ENCODE results near the gene TEPSIN. TPM values are rescaled to one million over a fixed set of nuclear protein-coding genes. Genes with fewer than 3 reads are reported as not detected.

TEPSIN gene
- total RNA-seq, 1 donor from 2014 or later, result 5.2 TPM

DNA sequence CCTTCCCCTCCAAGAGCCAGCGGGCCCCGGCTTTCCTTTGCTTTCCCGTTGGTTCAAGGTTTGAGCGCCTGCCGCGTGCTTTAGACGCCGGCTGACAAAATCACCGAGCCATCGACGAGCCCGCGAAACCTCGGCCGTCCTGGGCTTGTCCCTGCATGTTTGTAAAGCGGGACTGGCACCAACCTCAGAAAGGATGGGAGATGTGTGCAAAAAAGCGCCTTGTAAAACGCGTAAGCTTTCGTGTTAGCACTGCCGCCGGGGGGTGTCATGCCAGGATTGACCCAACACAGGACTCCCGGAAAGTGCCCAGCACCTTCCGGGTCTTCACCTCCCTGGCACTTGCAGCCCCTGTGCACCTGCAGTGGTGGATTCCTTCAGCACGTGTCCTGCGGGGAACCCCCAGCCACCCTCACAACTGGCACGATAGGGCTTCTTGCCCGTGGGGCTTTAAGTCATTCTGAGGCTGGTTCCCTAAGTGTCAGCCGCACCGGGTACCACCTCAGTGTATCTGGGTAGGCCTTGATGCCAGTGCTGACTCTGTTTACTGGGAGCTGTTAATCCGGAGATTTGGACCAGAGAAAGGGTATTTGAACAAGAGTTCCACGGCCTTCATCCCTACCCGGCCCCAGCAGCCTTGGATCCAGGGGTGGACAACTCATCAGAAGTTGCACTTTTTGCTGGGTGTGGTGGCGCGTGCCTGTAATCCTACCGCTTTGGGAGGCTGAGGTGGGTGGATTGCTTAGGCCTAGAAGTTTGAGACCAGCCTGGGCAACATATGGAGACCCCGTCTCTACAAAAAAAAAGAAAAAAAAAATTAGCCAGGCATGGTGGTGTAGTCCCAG, 1.1 kb upstream of the TEPSIN start:
- Histone ChIP-seq H3K9ac (ENCODE audit: low read depth in 1 of 3, low read length in 3 of 3) (peak overlapping the region; percentile 77 to 93 (median 83)), H3K4me3 (ENCODE audit: low read length in 3 of 3) (peak overlapping the region; percentile 85 to 89 (median 87)), H3K36me3 (ENCODE audit: control insufficient read depth in 3 of 3, insufficient read depth in 3 of 3, low read length in 3 of 3) (peaks cover 5 to 12% (median 10%) of the 10 kb centered on the region in 3 donors), H3K27ac (ENCODE audit: low read depth, low read length) (peak overlapping the region; percentile 65), H3K27me3 (ENCODE audit: control insufficient read depth in 3 of 3, insufficient read depth in 3 of 3, low read length in 3 of 3) (no peaks in the 10 kb centered on the region), H3K9me3 (ENCODE audit: control insufficient read depth in 3 of 3, low read length in 3 of 3) (no peaks in the 10 kb centered on the region), H3K4me1 (ENCODE audit: control insufficient read depth in 3 of 3, insufficient read depth in 3 of 3, low read length in 3 of 3) (peaks cover 21 to 34% (median 28%) of the 10 kb centered on the region in 3 donors)

GRCh38 chr17:81238490-81238814, 403 bp downstream of the TEPSIN start:
- H3K27ac ChIP-seq (ENCODE audit: low read depth, low read length), result no peak overlapping the region

DNA sequence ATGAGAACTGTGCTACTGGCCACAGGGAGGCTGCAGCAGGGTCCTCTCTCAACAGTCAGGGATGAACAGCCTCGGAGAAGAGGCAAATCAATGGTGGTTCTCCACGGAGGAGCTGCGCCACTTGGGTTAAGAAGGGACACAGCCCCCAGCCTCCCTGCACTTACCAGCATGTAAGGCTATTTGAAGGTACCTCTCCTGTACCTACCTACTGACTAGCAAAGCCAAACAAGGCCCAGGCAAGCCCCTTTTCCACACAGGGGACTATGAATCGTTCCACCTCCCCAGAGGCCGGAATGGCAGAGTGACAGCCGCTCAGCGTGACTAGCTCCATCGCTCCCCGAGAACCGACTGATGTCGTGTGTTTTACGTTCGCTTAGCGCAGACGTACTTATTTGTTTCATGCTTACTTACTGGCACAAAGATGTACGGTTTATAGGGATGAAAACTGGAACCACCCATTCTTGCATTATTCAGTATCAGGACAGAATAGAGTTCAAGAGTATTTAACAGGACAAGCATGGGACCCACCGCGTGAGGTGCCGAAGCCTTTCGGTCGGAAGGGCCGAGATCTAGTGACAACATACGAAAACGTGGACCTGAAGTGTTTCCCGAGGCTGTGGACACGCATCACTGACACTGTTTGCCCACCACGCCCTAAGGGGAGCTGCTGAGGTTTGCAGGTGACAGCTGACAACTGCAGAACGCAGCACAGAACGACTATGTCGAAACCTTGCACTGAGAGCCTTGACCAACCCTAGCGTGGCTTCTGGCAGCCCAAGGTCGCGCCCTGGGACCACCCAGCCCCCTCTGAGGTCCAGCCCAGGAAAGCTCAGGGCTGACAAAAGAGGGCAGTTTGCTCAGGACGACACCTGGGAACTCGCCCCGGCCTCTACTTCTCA, 1.0 kb downstream of the TEPSIN start:
- peak overlapping the region; percentile 86 to 95 (median 91) for H3K4me3 ChIP-seq (ENCODE audit: low read length in 3 of 3)
- peaks cover 21 to 34% (median 28%) of the 10 kb centered on the region in 3 donors for H3K4me1 ChIP-seq (ENCODE audit: control insufficient read depth in 3 of 3, insufficient read depth in 3 of 3, low read length in 3 of 3)
- no peak overlapping the region for H3K27ac ChIP-seq (ENCODE audit: low read depth, low read length)
- no peaks in the 10 kb centered on the region for H3K9me3 ChIP-seq (ENCODE audit: control insufficient read depth in 3 of 3, low read length in 3 of 3)
- no peaks in the 10 kb centered on the region for H3K27me3 ChIP-seq (ENCODE audit: control insufficient read depth in 3 of 3, insufficient read depth in 3 of 3, low read length in 3 of 3)
- peak overlapping the region; percentile 85 to 92 (median 86) for H3K9ac ChIP-seq (ENCODE audit: low read depth in 1 of 3, low read length in 3 of 3)
- H3K36me3 ChIP-seq (ENCODE audit: control insufficient read depth in 3 of 3, insufficient read depth in 3 of 3, low read length in 3 of 3), result peaks cover 11 to 12% (median 11%) of the 10 kb centered on the region in 3 donors

More at GRCh38 chr17:81238490-81238814, 403 bp downstream of the TEPSIN start:
- Histone ChIP-seq H3K27me3 (ENCODE audit: control insufficient read depth in 3 of 3, insufficient read depth in 3 of 3, low read length in 3 of 3) (no peaks in the 10 kb centered on the region), H3K4me1 (ENCODE audit: control insufficient read depth in 3 of 3, insufficient read depth in 3 of 3, low read length in 3 of 3) (peaks cover 21 to 34% (median 28%) of the 10 kb centered on the region in 3 donors), H3K4me3 (ENCODE audit: low read length in 3 of 3) (peak overlapping the region; percentile 86 to 95 (median 91)), H3K36me3 (ENCODE audit: control insufficient read depth in 3 of 3, insufficient read depth in 3 of 3, low read length in 3 of 3) (peaks cover 5 to 12% (median 10%) of the 10 kb centered on the region in 3 donors), H3K9ac (ENCODE audit: low read depth in 1 of 3, low read length in 3 of 3) (peak overlapping the region; percentile 85 to 92 (median 86)), H3K9me3 (ENCODE audit: control insufficient read depth in 3 of 3, low read length in 3 of 3) (no peaks in the 10 kb centered on the region)

- Histone ChIP-seq H3K4me3 (ENCODE audit: low read length in 3 of 3) (no peak overlapping the region), H3K27me3 (ENCODE audit: control insufficient read depth in 3 of 3, insufficient read depth in 3 of 3, low read length in 3 of 3) (no peaks in the 10 kb centered on the region), H3K36me3 (ENCODE audit: control insufficient read depth in 3 of 3, insufficient read depth in 3 of 3, low read length in 3 of 3) (peaks cover 11 to 17% (median 11%) of the 10 kb centered on the region in 3 donors), H3K27ac (ENCODE audit: low read depth, low read length) (no peak overlapping the region), H3K9me3 (ENCODE audit: control insufficient read depth in 3 of 3, low read length in 3 of 3) (no peaks in the 10 kb centered on the region), H3K9ac (ENCODE audit: low read depth in 1 of 3, low read length in 3 of 3) (no peak overlapping the region), H3K4me1 (ENCODE audit: control insufficient read depth in 3 of 3, insufficient read depth in 3 of 3, low read length in 3 of 3) (peaks cover 21 to 34% (median 28%) of the 10 kb centered on the region in 3 donors)
These were observed 2.1 kb downstream of the TEPSIN start for GRCh38 chr17:81236784-81237183.

GRCh38 chr17:81235822-81236740, 2.8 kb downstream of the TEPSIN start:
- no peaks in the 10 kb centered on the region for H3K9me3 ChIP-seq (ENCODE audit: control insufficient read depth in 3 of 3, low read length in 3 of 3)
- H3K4me3 ChIP-seq (ENCODE audit: low read length in 3 of 3), result no peak overlapping the region
- H3K9ac ChIP-seq (ENCODE audit: low read depth in 1 of 3, low read length in 3 of 3), result no peak overlapping the region
- peaks cover 21 to 34% (median 28%) of the 10 kb centered on the region in 3 donors for H3K4me1 ChIP-seq (ENCODE audit: control insufficient read depth in 3 of 3, insufficient read depth in 3 of 3, low read length in 3 of 3)
- H3K36me3 ChIP-seq (ENCODE audit: control insufficient read depth in 3 of 3, insufficient read depth in 3 of 3, low read length in 3 of 3), result peaks cover 16 to 19% (median 16%) of the 10 kb centered on the region in 3 donors
- no peaks in the 10 kb centered on the region for H3K27me3 ChIP-seq (ENCODE audit: control insufficient read depth in 3 of 3, insufficient read depth in 3 of 3, low read length in 3 of 3)
- H3K27ac ChIP-seq (ENCODE audit: low read depth, low read length), result no peak overlapping the region

GRCh38 chr17:81234940-81235821, 3.7 kb downstream of the TEPSIN start:
- H3K9ac ChIP-seq (ENCODE audit: low read depth in 1 of 3, low read length in 3 of 3), result no peak overlapping the region
- H3K4me3 ChIP-seq (ENCODE audit: low read length in 3 of 3), result no peak overlapping the region
- no peak overlapping the region for H3K27ac ChIP-seq (ENCODE audit: low read depth, low read length)
- no peaks in the 10 kb centered on the region for H3K27me3 ChIP-seq (ENCODE audit: control insufficient read depth in 3 of 3, insufficient read depth in 3 of 3, low read length in 3 of 3)
- peaks cover 19 to 28% (median 21%) of the 10 kb centered on the region in 3 donors for H3K4me1 ChIP-seq (ENCODE audit: control insufficient read depth in 3 of 3, insufficient read depth in 3 of 3, low read length in 3 of 3)
- no peaks in the 10 kb centered on the region for H3K9me3 ChIP-seq (ENCODE audit: control insufficient read depth in 3 of 3, low read length in 3 of 3)
- peaks cover 22 to 24% (median 23%) of the 10 kb centered on the region in 3 donors for H3K36me3 ChIP-seq (ENCODE audit: control insufficient read depth in 3 of 3, insufficient read depth in 3 of 3, low read length in 3 of 3)

DNA sequence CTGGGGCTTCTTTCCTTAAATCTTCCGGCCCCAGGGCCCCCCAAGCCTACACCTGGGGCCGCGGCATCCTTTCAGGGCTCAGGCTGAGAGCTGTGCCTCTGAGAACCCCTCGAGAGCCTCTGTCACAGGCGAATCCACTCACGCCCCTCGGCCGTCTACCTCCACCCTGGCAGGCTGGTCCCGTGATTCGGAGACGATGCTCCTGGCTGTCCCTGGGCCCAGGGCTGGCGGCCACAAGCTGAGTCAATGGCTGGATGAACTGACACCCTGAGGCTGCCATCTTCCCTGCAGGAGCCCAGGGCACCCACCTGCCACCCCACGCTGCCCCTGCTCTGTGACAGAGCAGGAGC, 4.4 kb downstream of the TEPSIN start:
- no peaks in the 10 kb centered on the region for H3K27me3 ChIP-seq (ENCODE audit: control insufficient read depth in 3 of 3, insufficient read depth in 3 of 3, low read length in 3 of 3)
- peaks cover 14 to 22% (median 15%) of the 10 kb centered on the region in 3 donors for H3K4me1 ChIP-seq (ENCODE audit: control insufficient read depth in 3 of 3, insufficient read depth in 3 of 3, low read length in 3 of 3)
- H3K27ac ChIP-seq (ENCODE audit: low read depth, low read length), result no peak overlapping the region
- H3K9me3 ChIP-seq (ENCODE audit: control insufficient read depth in 3 of 3, low read length in 3 of 3), result no peaks in the 10 kb centered on the region
- H3K36me3 ChIP-seq (ENCODE audit: control insufficient read depth in 3 of 3, insufficient read depth in 3 of 3, low read length in 3 of 3), result peaks cover 28 to 30% (median 29%) of the 10 kb centered on the region in 3 donors
- H3K9ac ChIP-seq (ENCODE audit: low read depth in 1 of 3, low read length in 3 of 3), result no peak overlapping the region
- no peak overlapping the region for H3K4me3 ChIP-seq (ENCODE audit: low read length in 3 of 3)

DNA sequence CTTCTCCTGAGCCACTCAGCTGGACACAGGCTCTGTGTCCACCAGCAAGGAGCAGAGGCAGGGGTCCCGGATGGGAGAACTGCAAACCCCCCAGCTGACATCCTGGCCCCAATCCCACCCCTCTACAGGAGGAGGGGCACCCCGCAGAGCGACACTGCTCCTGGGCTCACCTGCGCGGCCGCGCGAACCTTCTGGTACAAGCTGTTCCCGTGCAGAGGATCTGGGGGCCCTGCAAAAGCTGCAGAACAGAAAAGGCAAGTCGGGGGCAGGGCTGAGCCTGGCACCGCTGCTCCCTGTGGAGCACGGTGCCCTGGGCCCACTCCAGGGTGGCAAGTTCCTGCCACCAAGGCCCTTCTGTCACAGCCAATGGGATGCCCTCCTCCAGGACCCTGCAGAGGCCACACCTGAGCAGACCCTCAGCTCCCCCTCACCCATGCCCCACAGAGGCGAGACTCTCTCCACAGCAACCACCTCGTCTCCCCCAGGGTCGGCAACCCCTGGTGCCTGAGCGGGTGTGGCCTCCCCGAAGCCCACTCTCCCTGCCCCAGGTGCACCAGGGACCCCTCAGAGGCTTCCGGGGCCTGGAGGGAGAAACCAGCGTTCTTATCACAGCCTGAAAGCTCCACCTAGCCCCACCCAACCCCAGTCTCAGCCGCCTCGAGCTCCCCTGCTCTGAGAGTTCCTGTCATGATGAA, 4.9 kb downstream of the TEPSIN start:
- Histone ChIP-seq H3K4me1 (ENCODE audit: control insufficient read depth in 3 of 3, insufficient read depth in 3 of 3, low read length in 3 of 3) (peaks cover 14 to 22% (median 15%) of the 10 kb centered on the region in 3 donors), H3K9ac (ENCODE audit: low read depth in 1 of 3, low read length in 3 of 3) (no peak overlapping the region), H3K4me3 (ENCODE audit: low read length in 3 of 3) (no peak overlapping the region), H3K36me3 (ENCODE audit: control insufficient read depth in 3 of 3, insufficient read depth in 3 of 3, low read length in 3 of 3) (peaks cover 29 to 30% (median 29%) of the 10 kb centered on the region in 3 donors), H3K9me3 (ENCODE audit: control insufficient read depth in 3 of 3, low read length in 3 of 3) (no peaks in the 10 kb centered on the region), H3K27me3 (ENCODE audit: control insufficient read depth in 3 of 3, insufficient read depth in 3 of 3, low read length in 3 of 3) (no peaks in the 10 kb centered on the region), H3K27ac (ENCODE audit: low read depth, low read length) (no peak overlapping the region)
